ENCODE results near the gene GTF2IRD1. TPM values are rescaled to one million over a fixed set of nuclear protein-coding genes. Genes with fewer than 3 reads are reported as not detected.

GTF2IRD1 gene
- total RNA-seq, 1 donor from 2014 or later = 0.67 TPM

DNA sequence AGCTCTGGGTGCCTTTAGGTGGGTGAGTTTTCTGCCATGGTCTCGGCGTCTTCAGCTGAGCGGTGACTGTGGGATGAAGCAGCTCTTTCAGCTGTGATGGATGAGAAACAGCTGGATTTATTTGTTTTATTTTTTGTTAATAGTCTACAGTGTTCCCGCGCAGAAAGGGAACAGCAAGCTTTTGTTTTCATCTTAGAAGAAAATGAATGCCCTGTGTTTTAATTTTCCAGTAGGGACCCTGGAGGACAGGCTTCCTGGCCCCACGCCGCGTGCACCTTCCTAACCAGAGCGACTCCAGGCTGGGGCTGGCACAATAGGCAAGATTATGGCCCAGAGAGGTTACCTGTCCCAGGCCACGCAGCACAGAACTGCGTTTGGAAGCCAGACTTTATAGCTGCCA, 57.6 kb downstream of the GTF2IRD1 start:
- H3K9me3 Mint-ChIP-seq = no peaks in the 10 kb centered on the region
- H3K27ac Mint-ChIP-seq = no peak overlapping the region
- H3K27me3 Mint-ChIP-seq = no peaks in the 10 kb centered on the region
- DNase-seq (no peak), ATAC-seq (ENCODE audit: low read depth) (no peak)
- TF ChIP-seq, protein P1, sequence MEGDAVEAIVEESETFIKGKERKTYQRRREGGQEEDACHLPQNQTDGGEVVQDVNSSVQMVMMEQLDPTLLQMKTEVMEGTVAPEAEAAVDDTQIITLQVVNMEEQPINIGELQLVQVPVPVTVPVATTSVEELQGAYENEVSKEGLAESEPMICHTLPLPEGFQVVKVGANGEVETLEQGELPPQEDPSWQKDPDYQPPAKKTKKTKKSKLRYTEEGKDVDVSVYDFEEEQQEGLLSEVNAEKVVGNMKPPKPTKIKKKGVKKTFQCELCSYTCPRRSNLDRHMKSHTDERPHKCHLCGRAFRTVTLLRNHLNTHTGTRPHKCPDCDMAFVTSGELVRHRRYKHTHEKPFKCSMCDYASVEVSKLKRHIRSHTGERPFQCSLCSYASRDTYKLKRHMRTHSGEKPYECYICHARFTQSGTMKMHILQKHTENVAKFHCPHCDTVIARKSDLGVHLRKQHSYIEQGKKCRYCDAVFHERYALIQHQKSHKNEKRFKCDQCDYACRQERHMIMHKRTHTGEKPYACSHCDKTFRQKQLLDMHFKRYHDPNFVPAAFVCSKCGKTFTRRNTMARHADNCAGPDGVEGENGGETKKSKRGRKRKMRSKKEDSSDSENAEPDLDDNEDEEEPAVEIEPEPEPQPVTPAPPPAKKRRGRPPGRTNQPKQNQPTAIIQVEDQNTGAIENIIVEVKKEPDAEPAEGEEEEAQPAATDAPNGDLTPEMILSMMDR (IDR thresholded peaks at IDR 0.05) = no peak
- no peaks in the 10 kb centered on the region for H3K36me3 Mint-ChIP-seq (ENCODE audit: low read depth)
- no peaks in the 10 kb centered on the region for H3K4me1 Mint-ChIP-seq
- ChIA-PET CTCF (no interaction called here), POLR2A (no interaction called here)
- H3K4me3 Mint-ChIP-seq = no peak overlapping the region
- intact Hi-C loops (cut with micrococcal nuclease) = no loop called here

DNA sequence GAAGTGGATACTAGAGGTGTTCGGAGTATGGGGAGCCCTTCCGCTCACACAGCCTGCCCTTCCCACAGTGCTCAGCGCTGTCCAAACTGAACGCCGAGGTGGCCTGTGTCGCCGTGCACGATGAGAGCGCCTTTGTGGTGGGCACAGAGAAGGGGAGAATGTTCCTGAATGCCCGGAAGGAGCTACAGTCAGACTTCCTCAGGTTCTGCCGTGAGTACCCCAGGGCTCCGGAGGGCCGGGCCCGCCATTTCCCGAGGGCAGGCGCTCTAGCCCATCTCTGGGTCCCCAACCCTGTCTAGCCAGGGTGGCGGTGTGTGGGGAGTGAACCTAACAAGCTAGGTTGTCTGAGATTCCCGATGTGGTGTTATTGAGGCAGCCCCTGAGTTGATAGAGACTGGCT, 59.1 kb downstream of the GTF2IRD1 start:
- Mint-ChIP-seq H3K27me3 (no peaks in the 10 kb centered on the region), H3K9me3 (no peaks in the 10 kb centered on the region), H3K27ac (no peak overlapping the region), H3K36me3 (ENCODE audit: low read depth) (no peaks in the 10 kb centered on the region), H3K4me3 (no peak overlapping the region), H3K4me1 (no peaks in the 10 kb centered on the region)
- TF ChIP-seq, protein P1 (IDR thresholded peaks at IDR 0.05) = no peak
- intact Hi-C loops (cut with micrococcal nuclease) = no loop called here
- ATAC-seq (ENCODE audit: low read depth) = no peak
- DNase-seq = no peak
- POLR2A ChIA-PET = no interaction called here
- CTCF ChIA-PET = no interaction called here

DNA sequence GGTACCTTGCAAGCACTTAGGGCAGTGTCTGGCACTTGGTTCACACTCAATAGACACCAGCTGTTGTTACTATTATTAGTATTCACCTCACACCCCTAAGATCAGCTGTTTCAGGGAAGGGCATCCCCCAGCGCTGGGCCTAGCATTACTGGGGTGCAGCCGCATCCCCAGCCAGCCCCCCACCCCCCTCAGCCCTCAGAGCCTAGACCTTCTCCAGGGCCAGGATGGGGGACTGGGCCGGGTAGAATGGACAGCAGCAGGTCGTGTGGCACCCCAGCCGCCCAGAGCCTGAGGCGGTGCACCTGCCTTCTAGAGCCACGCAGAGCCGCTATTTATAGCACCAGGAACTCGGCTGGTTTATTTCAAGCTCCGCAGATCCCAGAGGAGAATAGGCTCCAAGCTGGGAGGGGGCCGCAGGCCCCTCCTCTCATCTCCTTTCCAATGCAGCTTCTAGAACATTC, 60.5 kb downstream of the GTF2IRD1 start:
- ATAC-seq (ENCODE audit: low read depth) (no peak), DNase-seq (no peak)
- intact Hi-C loops (cut with micrococcal nuclease) = no loop called here
- Mint-ChIP-seq H3K27me3 (no peaks in the 10 kb centered on the region), H3K4me3 (no peak overlapping the region), H3K27ac (no peak overlapping the region), H3K4me1 (no peaks in the 10 kb centered on the region), H3K9me3 (no peaks in the 10 kb centered on the region), H3K36me3 (ENCODE audit: low read depth) (no peaks in the 10 kb centered on the region)
- POLR2A ChIA-PET = no interaction called here
- CTCF ChIA-PET = no interaction called here
- TF ChIP-seq, protein P1 (IDR thresholded peaks at IDR 0.05) = no peak

DNA sequence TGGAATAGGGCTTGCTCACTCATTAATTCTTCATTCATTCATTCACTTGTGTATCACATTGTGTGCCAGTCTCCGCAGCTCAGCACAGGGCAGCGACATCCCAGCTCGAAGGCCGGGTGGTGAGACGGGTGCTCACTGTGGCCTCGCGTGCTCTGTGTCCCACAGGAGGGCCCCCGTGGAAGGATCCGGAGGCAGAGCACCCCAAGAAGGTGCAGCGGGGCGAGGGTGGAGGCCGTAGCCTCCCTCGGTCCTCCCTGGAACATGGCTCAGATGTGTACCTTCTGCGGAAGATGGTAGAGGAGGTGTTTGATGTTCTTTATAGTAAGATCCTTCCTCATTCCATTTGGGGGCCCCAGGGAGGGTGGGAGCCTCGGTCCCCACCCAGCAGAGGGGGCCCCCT, 61.6 kb downstream of the GTF2IRD1 start:
- intact Hi-C loops (cut with micrococcal nuclease) = no loop called here
- H3K4me3 Mint-ChIP-seq = no peak overlapping the region
- TF ChIP-seq, protein P1 (IDR thresholded peaks at IDR 0.05) = no peak
- CTCF ChIA-PET = no interaction called here
- peaks cover 1% of the 10 kb centered on the region for H3K9me3 Mint-ChIP-seq
- no peaks in the 10 kb centered on the region for H3K4me1 Mint-ChIP-seq
- ATAC-seq (ENCODE audit: low read depth) (no peak), DNase-seq (no peak)
- no peak overlapping the region for H3K27ac Mint-ChIP-seq
- no peaks in the 10 kb centered on the region for H3K36me3 Mint-ChIP-seq (ENCODE audit: low read depth)
- POLR2A ChIA-PET = no interaction called here
- H3K27me3 Mint-ChIP-seq = no peaks in the 10 kb centered on the region

DNA sequence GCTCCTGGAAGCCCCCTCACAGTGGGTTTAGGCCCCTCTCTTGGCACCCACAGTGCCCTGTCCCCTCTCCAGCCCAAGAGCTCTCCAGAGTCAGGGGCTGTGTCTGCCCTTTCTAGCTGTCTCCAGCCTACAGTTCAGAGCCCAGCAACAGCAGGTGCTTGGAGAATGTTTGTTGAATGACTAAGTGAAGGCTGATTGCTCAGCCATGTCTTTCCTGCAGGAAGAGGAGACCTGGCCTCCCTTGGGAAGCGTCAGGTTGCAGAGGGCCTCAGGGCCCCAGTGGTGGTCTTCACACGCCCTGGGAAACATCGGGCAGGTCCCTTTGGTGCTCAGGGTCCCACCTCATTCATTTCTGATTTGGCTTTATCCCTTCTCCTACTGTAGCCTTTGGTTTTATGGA, 62.5 kb downstream of the GTF2IRD1 start:
- POLR2A ChIA-PET = no interaction called here
- Mint-ChIP-seq H3K27ac (no peak overlapping the region), H3K36me3 (ENCODE audit: low read depth) (peaks cover 2% of the 10 kb centered on the region), H3K9me3 (peaks cover 1% of the 10 kb centered on the region), H3K27me3 (no peaks in the 10 kb centered on the region), H3K4me1 (no peaks in the 10 kb centered on the region), H3K4me3 (no peak overlapping the region)
- DNase-seq (no peak), ATAC-seq (ENCODE audit: low read depth) (no peak)
- intact Hi-C loops (cut with micrococcal nuclease) = no loop called here
- CTCF ChIA-PET = no interaction called here
- TF ChIP-seq, protein P1 (IDR thresholded peaks at IDR 0.05) = no peak
